ENCODE results near the gene CAMK2A.

The CAMK2A gene

GRCh38 chr5:150302301-150303069, 12.9 kb upstream of the CAMK2A start, which contains the start of gene ARSI:
Gene ARSI (minus strand): TSS chr5:150302905. CDS start chr5:150302373, 532 bp downstream.
- Histone ChIP-seq H3K4me3 (peak within 1 kb of the TSS; percentile 44 to 48), H3K27me3 (no peaks in the 10 kb centered on the region), H3K9me3 (no peaks in the 10 kb centered on the region), H3K27ac (no peak within 1 kb of the TSS), H3K4me1 (peaks cover 0 to 17% (median 14%) of the 10 kb centered on the region in 4 donors), H3K36me3 (no peaks in the 10 kb centered on the region)
- DNase-seq: no peak
- TF ChIP-seq, protein P1, sequence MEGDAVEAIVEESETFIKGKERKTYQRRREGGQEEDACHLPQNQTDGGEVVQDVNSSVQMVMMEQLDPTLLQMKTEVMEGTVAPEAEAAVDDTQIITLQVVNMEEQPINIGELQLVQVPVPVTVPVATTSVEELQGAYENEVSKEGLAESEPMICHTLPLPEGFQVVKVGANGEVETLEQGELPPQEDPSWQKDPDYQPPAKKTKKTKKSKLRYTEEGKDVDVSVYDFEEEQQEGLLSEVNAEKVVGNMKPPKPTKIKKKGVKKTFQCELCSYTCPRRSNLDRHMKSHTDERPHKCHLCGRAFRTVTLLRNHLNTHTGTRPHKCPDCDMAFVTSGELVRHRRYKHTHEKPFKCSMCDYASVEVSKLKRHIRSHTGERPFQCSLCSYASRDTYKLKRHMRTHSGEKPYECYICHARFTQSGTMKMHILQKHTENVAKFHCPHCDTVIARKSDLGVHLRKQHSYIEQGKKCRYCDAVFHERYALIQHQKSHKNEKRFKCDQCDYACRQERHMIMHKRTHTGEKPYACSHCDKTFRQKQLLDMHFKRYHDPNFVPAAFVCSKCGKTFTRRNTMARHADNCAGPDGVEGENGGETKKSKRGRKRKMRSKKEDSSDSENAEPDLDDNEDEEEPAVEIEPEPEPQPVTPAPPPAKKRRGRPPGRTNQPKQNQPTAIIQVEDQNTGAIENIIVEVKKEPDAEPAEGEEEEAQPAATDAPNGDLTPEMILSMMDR (IDR thresholded peaks at IDR 0.05): no peak
- intact Hi-C loops (cut with DNase I; ENCODE audit: low total_unique reads): no loop called here

- no peak for DNase-seq
- Histone ChIP-seq H3K4me3 (peak overlapping the region; percentile 44 to 48), H3K36me3 (no peaks in the 10 kb centered on the region), H3K9me3 (no peaks in the 10 kb centered on the region), H3K4me1 (peaks cover 0 to 17% (median 14%) of the 10 kb centered on the region in 4 donors), H3K27ac (no peak overlapping the region), H3K27me3 (no peaks in the 10 kb centered on the region)
- intact Hi-C loops (cut with DNase I; ENCODE audit: low total_unique reads): no loop called here
- TF ChIP-seq, protein P1 (IDR thresholded peaks at IDR 0.05): no peak
Measured at GRCh38 chr5:150301901-150302300, 12.3 kb upstream of the CAMK2A start.

- Histone ChIP-seq H3K4me3 (no peak overlapping the region), H3K4me1 (peaks cover 0 to 17% (median 14%) of the 10 kb centered on the region in 4 donors), H3K27me3 (no peaks in the 10 kb centered on the region), H3K27ac (no peak overlapping the region), H3K9me3 (no peaks in the 10 kb centered on the region), H3K36me3 (no peaks in the 10 kb centered on the region)
- TF ChIP-seq, protein P1 (IDR thresholded peaks at IDR 0.05): no peak
- no peak for DNase-seq
- intact Hi-C loops (cut with DNase I; ENCODE audit: low total_unique reads): no loop called here
Measured at GRCh38 chr5:150301170-150301505, 11.6 kb upstream of the CAMK2A start.

DNA sequence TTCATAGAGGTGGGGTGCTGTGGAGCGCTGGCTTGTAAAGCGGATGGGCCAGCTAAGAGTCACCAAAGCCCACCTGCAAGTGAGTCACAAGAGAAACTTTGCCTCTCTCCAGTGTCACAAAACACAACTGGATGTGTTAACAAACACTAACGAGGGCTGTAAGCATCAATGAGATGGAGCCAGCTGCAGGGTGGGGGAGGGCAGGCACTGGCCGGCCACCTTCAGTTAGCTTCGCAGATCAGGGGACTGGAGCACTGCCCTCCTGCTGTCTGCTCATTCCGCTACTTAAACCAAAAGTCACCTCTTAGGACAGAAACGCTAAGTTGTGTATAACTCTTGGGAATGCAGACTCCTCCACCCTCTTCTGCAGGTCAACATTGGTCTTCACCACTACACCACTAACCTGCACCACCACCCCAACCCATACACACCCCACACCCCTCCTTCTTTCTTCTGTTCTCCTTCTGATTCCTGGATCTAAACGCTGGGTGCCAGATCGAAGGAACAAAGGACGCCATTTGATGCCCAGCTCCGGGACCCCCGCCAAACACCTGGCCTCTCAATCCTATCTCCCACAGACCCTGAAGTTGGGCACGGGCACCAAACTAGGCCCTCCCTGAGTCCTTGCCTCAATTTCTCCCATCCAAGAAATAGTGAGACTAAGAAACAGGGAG, 11.1 kb upstream of the CAMK2A start:
- TF ChIP-seq, protein P1 (IDR thresholded peaks at IDR 0.05): no peak
- Histone ChIP-seq H3K36me3 (no peaks in the 10 kb centered on the region), H3K4me3 (no peak overlapping the region), H3K9me3 (no peaks in the 10 kb centered on the region), H3K27me3 (no peaks in the 10 kb centered on the region), H3K27ac (no peak overlapping the region), H3K4me1 (peaks cover 0 to 17% (median 14%) of the 10 kb centered on the region in 4 donors)
- no peak for DNase-seq
- intact Hi-C loops (cut with DNase I; ENCODE audit: low total_unique reads): no loop called here

GRCh38 chr5:150299571-150300327, 10.2 kb upstream of the CAMK2A start:
- TF ChIP-seq, protein P1 (IDR thresholded peaks at IDR 0.05): no peak
- no peak for DNase-seq
- Histone ChIP-seq H3K27me3 (no peaks in the 10 kb centered on the region), H3K36me3 (no peaks in the 10 kb centered on the region), H3K4me3 (no peak overlapping the region), H3K9me3 (no peaks in the 10 kb centered on the region), H3K4me1 (peaks cover 0 to 24% (median 14%) of the 10 kb centered on the region in 4 donors), H3K27ac (peak overlapping the region in 1 of 2 donors; percentile 26)
- intact Hi-C loops (cut with DNase I; ENCODE audit: low total_unique reads): no loop called here
